Type B pancreatic cell (in vitro differentiated cells): ENCODE results near the gene SDK2. TPM values are rescaled to one million over a fixed set of nuclear protein-coding genes. Genes with fewer than 3 reads are reported as not detected.

ENCODE experiments used
- DNase-seq: peaks from one replicate; pipeline ENCODE4 v3.0.0; 2021; ENCODE audit warnings: mixed read lengths; ENCODE audit not compliant: unreplicated experiment; ENCODE audit errors: extremely low spot score
- H3K27ac Mint-ChIP-seq: 2 replicates; pipeline ENCODE4 v1.8.0; 2021; ENCODE audit warnings: mild to moderate bottlenecking, mixed read lengths
- H3K27me3 Mint-ChIP-seq: 2 replicates; pipeline ENCODE4 v1.8.0; 2021; ENCODE audit warnings: mixed read lengths
- H3K36me3 Mint-ChIP-seq: 2 replicates; pipeline ENCODE4 v1.8.0; 2021; ENCODE audit warnings: mixed read lengths
- H3K4me1 Mint-ChIP-seq: one replicate; pipeline ENCODE4 v1.8.0; 2021; ENCODE audit warnings: mixed read lengths; ENCODE audit not compliant: unreplicated experiment
- H3K4me3 Mint-ChIP-seq: 2 replicates; pipeline ENCODE4 v1.8.0; 2021; ENCODE audit warnings: mild to moderate bottlenecking, mixed read lengths
- H3K9me3 Mint-ChIP-seq: 2 replicates; pipeline ENCODE4 v1.8.0; 2021; ENCODE audit warnings: mixed read lengths
- CTCF ChIP-seq: fragments of 200-600 bp; sonication (generic); conservative IDR thresholded peaks from 2 replicates; pipeline ENCODE4 v1.5.0; 2021; ENCODE audit warnings: antibody characterized with exemption, mild to moderate bottlenecking
- total RNA-seq: library from RNA; stranded (reverse); gene quantifications from 2 replicates; pipeline ENCODE4 v1.2.1, GENCODE V29; 2021; ENCODE audit warnings: low replicate concordance

SDK2 gene
- total RNA-seq, 1 donor from 2014 or later = 47.3 TPM

DNA sequence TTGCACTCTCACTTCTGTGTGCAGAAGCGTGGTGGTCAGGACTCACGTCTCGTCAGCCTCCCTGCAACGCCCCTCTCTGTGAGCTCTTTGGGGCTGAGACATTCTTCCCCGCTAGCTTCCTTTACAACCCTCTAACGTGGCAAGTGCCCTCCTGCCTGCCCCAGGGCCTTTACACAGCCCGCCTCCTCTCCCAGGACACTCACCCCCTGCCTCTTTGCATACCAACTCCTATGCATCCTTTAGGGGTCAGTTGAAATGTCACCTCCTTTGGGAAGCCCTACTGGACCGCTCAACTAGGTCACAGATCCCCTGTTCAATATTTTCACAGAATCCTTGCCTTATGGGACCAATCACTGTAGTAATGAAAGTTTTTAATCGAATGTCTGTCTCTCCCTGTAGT lies 61.4 kb downstream of the SDK2 start:
- TF ChIP-seq CTCF = no peak
- Mint-ChIP-seq H3K27ac (no peak overlapping the region), H3K9me3 (no peaks in the 10 kb centered on the region), H3K4me3 (no peak overlapping the region), H3K4me1 (peaks cover 22% of the 10 kb centered on the region), H3K36me3 (peaks cover 5% of the 10 kb centered on the region), H3K27me3 (peaks cover 9% of the 10 kb centered on the region)
- DNase-seq = no peak

- no peak for DNase-seq
- Mint-ChIP-seq H3K36me3 (peaks cover 5% of the 10 kb centered on the region), H3K9me3 (no peaks in the 10 kb centered on the region), H3K4me1 (peaks cover 18% of the 10 kb centered on the region), H3K27ac (no peak overlapping the region), H3K27me3 (peaks cover 5% of the 10 kb centered on the region), H3K4me3 (no peak overlapping the region)
- TF ChIP-seq CTCF = no peak
Measured at GRCh38 chr17:73582359-73582758, 61.9 kb downstream of the SDK2 start.

DNA sequence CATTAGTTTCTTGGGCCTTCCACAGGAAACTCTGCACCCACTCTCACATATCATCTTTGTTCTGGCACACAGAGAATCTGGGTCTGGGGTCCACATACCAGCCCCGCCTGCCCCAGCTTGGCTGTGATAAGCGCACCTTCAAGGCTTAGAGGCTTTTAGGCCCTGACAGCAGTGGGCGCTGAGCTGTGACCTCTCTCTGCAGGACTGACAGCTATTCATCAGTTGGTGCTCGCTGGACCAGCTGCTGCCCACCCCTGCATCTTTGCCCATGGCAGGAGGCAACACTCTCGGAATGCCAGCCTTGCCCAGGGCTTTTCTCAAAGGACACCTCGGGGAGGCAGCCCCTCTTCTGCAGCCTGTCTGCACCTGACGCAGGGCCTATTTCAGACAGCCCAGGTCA lies 62.9 kb downstream of the SDK2 start:
- no peak overlapping the region for H3K27ac Mint-ChIP-seq
- H3K36me3 Mint-ChIP-seq = peaks cover 5% of the 10 kb centered on the region
- H3K9me3 Mint-ChIP-seq = no peaks in the 10 kb centered on the region
- peaks cover 4% of the 10 kb centered on the region for H3K27me3 Mint-ChIP-seq
- peaks cover 13% of the 10 kb centered on the region for H3K4me1 Mint-ChIP-seq
- H3K4me3 Mint-ChIP-seq = no peak overlapping the region
- TF ChIP-seq CTCF = no peak
- DNase-seq = no peak

GRCh38 chr17:73580073-73580710 lies 64.1 kb downstream of the SDK2 start:
- Mint-ChIP-seq H3K4me3 (no peak overlapping the region), H3K9me3 (no peaks in the 10 kb centered on the region), H3K36me3 (peaks cover 5% of the 10 kb centered on the region), H3K27me3 (peaks cover 3% of the 10 kb centered on the region), H3K4me1 (peaks cover 16% of the 10 kb centered on the region), H3K27ac (no peak overlapping the region)
- DNase-seq = no peak
- TF ChIP-seq CTCF = no peak

GRCh38 chr17:73576556-73577098 lies 67.6 kb downstream of the SDK2 start:
- Mint-ChIP-seq H3K9me3 (no peaks in the 10 kb centered on the region), H3K27me3 (peaks cover 7% of the 10 kb centered on the region), H3K4me3 (no peak overlapping the region), H3K36me3 (peaks cover 5% of the 10 kb centered on the region), H3K4me1 (peaks cover 8% of the 10 kb centered on the region), H3K27ac (no peak overlapping the region)
- TF ChIP-seq CTCF = no peak
- no peak for DNase-seq
